Measurements from ENCODE around the gene GYPA.
"Not testable (repeated sequence)": the region's sequence is repeated elsewhere in the genome, so short reads cannot be mapped to it uniquely, and the experiment has no call there.

GYPA gene

GRCh38 chr4:144140594-144141295 lies at the start of gene GYPA:
GYPA (minus strand) TSS chr4:144140718; CDS start chr4:144140635, 83 bp downstream.
- DNase-seq (ENCODE audit: low read depth); H3K4me3 ChIP-seq (ENCODE audit: low read depth, low read length): not testable (repeated sequence)

GRCh38 chr4:144190009-144190408 lies 49.5 kb upstream of the GYPA start:
- DNase-seq (ENCODE audit: low read depth) = no peak
- TF ChIP-seq, protein P1, sequence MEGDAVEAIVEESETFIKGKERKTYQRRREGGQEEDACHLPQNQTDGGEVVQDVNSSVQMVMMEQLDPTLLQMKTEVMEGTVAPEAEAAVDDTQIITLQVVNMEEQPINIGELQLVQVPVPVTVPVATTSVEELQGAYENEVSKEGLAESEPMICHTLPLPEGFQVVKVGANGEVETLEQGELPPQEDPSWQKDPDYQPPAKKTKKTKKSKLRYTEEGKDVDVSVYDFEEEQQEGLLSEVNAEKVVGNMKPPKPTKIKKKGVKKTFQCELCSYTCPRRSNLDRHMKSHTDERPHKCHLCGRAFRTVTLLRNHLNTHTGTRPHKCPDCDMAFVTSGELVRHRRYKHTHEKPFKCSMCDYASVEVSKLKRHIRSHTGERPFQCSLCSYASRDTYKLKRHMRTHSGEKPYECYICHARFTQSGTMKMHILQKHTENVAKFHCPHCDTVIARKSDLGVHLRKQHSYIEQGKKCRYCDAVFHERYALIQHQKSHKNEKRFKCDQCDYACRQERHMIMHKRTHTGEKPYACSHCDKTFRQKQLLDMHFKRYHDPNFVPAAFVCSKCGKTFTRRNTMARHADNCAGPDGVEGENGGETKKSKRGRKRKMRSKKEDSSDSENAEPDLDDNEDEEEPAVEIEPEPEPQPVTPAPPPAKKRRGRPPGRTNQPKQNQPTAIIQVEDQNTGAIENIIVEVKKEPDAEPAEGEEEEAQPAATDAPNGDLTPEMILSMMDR (conservative IDR thresholded peaks at IDR 0.05; ENCODE audit: low read depth, low read length) = no peak
- no peak overlapping the region for H3K4me3 ChIP-seq (ENCODE audit: low read depth, low read length)

- no peak overlapping the region for H3K4me3 ChIP-seq (ENCODE audit: low read depth, low read length)
- TF ChIP-seq, protein P1 (conservative IDR thresholded peaks at IDR 0.05; ENCODE audit: low read depth, low read length) = no peak
- DNase-seq (ENCODE audit: low read depth) = no peak
Measured at GRCh38 chr4:144189121-144189520, 48.6 kb upstream of the GYPA start.

DNA sequence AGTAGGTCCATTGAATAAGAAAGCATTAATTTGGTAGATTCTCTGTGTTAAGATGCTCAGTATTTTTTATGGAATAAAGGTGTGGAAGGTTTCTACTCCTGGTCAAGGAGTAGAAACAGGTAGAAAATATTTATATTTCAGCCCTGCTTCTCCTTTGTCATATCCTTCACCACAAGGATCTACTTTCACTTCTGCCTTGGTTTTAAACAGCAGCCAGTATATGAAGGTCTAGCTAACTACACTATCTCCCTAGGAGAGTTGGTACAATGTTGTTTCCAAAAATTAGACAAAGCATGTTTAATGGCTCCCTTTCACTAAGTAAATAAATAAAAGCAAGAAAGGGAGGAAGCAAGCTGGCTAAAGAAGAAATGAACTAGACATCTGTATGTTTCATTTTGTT lies 44.6 kb upstream of the GYPA start:
- no peak for DNase-seq (ENCODE audit: low read depth)
- H3K4me3 ChIP-seq (ENCODE audit: low read depth, low read length) = no peak overlapping the region
- TF ChIP-seq, protein P1 (conservative IDR thresholded peaks at IDR 0.05; ENCODE audit: low read depth, low read length) = no peak

DNA sequence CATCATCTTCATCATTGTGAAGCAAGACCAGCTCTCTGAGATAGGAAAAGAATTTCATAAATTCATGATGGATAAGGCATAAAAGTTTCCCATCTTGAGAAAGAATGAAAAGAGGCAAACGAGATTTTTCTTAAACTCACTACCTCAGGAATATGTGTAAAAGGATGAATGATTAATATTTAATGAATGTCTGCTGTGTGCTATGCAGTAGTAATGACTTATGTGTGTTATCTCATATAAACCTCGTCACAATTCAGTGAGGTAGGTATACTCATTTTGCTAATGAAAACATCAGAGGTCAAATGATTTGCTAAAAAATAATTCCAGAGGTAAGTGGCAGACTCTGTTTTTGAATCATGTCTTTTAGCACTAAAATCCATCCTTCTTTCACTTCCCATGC lies 42.6 kb upstream of the GYPA start:
- no peak overlapping the region for H3K4me3 ChIP-seq (ENCODE audit: low read depth, low read length)
- TF ChIP-seq, protein P1 (conservative IDR thresholded peaks at IDR 0.05; ENCODE audit: low read depth, low read length) = no peak
- no peak for DNase-seq (ENCODE audit: low read depth)

DNA sequence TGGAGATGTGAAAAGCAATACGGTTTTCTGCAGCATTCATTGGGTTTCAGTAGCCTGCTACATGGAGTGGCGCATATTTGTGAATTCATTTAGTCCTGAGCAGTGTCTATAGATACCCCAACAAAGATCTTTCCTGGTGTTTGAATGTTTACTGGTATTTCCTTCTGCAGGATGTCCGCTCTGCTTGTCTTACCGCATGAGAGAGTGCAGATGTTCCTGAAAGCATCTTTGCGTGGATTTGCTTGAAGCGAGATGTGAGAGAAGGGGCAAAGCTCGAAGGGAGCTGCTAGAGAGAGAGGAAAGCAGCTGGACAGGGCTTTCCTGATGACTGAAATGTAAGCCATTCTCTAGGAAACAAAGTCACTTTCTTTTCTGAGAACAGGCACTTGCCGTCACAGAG lies 40.9 kb upstream of the GYPA start:
- TF ChIP-seq, protein P1 (conservative IDR thresholded peaks at IDR 0.05; ENCODE audit: low read depth, low read length) = no peak
- no peak overlapping the region for H3K4me3 ChIP-seq (ENCODE audit: low read depth, low read length)
- DNase-seq (ENCODE audit: low read depth) = no peak

DNA sequence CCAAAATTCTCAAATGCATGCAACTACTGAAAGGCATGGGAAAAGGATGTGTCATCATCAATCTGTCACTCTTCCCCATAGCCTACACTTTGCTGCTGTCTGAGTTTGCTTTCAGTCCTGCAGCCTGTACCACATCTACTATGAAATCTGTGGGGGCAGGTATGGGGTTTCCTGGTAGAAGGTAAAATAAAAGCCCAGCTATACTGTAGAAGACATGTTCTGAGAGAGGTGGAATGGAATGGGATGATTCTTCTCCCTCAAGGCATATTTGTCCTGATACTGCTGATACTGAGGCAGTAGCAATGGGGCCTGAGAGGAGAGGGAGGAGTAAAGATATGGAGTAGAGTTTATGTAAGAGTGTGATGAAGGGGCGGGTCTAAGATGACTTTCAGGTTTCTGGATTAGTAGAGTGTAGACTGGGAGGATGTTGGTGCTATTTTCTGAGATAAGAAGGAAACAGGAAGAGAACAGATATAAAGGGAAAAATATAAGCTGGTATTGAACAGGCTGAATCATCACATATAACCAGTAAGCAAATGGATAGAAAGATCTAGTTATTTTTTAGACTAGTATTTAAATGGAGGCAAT lies 38.7 kb upstream of the GYPA start:
- no peak overlapping the region for H3K4me3 ChIP-seq (ENCODE audit: low read depth, low read length)
- TF ChIP-seq, protein P1 (conservative IDR thresholded peaks at IDR 0.05; ENCODE audit: low read depth, low read length) = no peak
- peak; percentile 13 for DNase-seq (ENCODE audit: low read depth)
